Activated T-helper 1 cell treated with Interleukin-2 at 50 U/mL for 16 hours (primary cell): ENCODE measurements around the gene MYO1B.

Experiments used
- DNase-seq: peaks from one replicate; pipeline ENCODE4 v3.0.0-alpha.2; 2020; ENCODE audit warnings: low read depth

Gene MYO1B

DNA sequence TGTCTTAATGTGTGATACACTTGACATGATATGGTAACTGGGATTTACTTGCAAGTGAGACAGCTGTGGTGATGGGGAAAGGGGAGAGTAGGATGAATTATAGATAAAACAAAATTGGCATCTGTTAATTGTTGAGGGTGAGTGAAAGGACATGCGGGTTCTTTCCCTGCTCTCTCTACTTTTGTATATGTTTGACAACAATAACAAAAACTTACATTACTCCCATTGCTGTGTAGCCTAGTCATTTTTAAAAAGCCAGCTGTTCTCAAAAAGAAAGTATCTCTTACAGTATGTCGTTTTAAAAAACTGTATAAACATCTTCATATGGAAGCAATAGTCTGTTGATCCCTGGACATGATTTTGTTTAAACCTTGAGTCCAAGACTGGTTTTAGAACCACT, 117.6 kb downstream of the MYO1B start:
- DNase-seq = no peak

DNA sequence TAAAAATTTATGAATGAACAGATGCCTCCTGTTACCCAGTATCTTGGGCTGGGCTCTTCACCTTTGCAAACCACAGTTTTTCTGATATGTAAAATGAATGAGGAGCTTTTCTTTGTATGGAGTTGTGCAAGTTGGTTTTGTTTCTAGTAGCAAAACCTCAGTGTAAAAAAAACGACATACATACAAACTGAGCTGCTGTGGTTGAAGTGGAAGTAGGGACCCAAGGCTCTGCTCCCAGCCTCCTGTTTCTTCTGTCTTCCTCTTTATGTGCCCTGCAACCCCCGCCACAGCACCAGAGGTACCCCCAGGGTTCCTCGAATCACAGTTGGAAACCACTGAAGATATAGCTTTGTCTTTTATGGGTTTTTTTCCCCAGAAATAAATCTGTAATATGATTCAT, 118.1 kb downstream of the MYO1B start:
- DNase-seq = no peak

- no peak for DNase-seq
Observed at GRCh38 chr2:191365089-191365488, 119.9 kb downstream of the MYO1B start.

DNA sequence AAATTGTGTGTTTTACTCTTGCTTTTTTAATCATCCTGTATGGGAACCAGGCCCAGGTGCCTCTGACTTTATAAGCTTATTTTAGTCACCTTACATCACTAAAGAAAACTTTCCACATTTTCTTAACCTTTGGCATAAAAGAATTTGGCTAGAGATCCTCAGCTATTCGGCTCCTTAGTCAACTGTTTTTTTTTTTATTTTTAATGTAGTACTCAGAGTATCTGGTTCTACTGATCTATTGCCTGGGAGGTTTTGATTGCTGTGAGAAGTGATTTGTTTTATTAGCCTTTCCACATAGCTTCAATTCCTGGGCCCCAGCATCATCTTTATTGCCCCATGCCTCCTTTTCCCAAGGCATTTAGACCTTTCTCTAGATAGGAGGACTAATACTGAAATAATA, 121.0 kb downstream of the MYO1B start:
- DNase-seq = no peak

DNA sequence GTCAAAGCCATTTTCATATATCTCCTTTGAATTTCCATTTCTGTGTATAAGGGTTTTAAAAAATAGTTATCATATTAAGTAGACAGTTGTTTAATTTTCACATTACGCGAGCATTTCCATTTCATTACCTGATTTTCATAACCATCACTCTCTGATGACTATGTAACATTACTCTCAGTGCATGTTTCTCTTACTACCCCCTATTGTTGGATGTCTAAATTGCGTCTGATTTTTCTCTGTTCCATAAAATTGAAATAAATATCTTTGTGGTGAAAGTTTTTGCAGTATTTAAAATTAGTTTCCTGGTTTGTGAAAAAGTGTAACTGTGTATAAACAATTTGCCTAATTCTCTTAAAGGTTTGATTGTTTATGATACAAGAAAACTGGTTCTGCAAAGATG, 123.8 kb downstream of the MYO1B start:
- DNase-seq = no peak

- DNase-seq = no peak
Observed at GRCh38 chr2:191374366-191374765, 129.2 kb downstream of the MYO1B start.

- no peak for DNase-seq
Observed at GRCh38 chr2:191374939-191375338, 129.7 kb downstream of the MYO1B start.

- no peak for DNase-seq
Observed at GRCh38 chr2:191376981-191377629, 131.9 kb downstream of the MYO1B start.

DNA sequence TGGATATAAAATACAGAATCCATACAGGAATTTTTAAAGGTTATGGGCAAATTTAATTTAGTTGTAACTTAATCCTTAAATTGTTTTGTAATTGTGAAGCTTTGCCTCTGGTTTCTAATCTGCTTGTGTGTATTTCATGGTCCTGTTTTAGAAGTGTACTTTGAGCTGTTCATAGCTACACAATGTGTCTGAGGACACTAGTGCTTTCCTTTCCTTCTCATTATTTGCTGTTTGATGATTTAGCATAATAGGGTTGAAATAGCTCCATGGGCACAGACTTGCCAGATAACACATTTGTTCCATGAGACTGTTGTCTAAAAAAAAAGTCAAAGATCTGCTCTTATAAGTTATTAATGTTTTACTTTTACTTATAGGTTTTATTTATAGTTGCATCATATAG, 134.2 kb downstream of the MYO1B start:
- no peak for DNase-seq

DNA sequence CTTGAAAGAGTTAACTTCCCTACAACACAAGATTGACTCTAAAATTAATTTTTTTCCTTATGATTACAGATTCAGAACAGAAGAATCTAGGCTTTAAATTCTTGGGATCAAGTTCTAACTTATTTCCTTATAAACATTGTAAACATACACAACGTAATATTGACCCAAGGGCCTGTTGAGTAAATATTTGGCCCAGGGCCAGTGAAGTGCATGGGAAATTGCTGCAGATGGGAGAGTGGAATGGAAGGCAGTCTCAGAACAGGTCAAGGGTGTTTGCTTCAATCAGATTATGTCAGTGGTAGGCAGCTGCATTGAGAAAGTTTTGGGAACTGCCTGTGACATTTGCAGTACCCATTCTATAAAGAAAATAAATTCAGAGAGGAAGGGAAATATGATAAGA, 137.6 kb downstream of the MYO1B start:
- no peak for DNase-seq

- no peak for DNase-seq
Observed at GRCh38 chr2:191383486-191383885, 138.3 kb downstream of the MYO1B start.

GRCh38 chr2:191384829-191385228, 139.6 kb downstream of the MYO1B start:
- DNase-seq = no peak

DNA sequence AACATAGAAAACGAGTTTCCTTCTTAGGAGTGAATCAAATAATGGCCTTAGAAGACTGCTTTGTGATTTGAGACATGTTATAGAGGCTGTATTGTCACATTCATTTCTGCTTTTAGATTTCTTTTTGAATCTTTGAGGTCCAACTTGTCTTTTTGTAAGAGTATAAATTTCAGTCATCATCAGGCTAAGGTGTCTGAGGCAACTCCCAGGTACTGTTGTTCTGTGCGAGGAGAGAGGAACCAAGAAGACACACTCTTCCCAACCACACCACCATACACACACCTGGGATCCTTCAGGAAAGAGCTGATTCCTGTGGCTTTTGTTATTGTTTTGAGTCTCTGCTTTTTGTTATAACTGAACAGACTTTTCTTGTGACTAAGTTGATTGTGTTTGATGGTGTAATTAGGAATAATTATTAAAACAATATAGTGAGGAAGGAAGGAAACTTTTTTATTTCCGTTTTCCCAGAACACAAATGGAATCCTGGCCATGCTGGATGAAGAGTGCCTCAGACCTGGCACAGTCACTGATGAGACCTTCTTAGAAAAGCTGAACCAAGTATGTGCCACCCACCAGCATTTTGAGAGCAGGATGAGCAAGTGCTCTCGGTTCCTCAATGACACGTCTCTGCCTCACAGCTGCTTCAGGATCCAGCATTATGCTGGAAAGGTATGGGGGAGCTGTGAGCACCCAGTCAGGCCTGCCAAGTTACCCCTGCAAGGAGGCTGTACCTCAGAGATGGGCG, 140.4 kb downstream of the MYO1B start:
- no peak for DNase-seq

- no peak for DNase-seq
Observed at GRCh38 chr2:191386938-191387536, 141.8 kb downstream of the MYO1B start.

DNA sequence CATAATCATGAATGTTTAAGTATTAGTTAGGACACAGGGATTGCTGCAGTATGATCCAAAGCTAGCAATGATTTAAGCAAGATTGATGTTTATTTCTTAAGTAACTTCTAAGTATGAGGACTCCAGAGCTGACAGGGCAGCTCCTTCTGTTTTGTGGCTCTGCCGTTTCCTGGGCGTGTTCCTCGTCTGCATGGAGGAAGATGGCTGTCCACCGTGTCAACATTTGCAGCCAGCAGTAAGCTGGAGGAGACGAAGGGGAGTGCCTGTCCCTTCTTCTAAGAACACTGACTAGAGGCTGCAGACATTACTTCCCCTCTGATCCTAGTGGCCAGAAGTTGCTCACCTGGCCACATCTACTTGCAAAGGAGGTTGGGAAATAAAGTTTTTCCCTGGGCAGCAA, 144.1 kb downstream of the MYO1B start:
- no peak for DNase-seq

DNA sequence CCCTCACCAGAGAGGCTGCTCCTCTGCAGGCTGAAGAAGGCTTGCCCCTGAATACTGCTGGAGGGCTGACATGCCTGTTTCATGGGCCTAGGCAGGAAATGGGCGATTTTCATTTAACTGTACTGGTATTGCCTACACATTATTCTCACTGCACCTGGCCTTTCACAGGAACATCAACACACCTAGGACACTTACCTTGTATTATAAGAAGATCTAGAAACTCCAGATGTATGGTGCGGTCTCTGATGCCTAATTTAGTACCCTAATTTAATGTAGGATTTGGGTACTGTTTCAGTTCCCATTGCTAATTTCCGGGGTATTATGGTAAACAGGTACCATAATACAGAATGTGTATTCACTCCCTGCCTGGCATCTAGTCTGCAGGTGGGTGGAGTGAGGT, 146.0 kb downstream of the MYO1B start:
- DNase-seq = no peak

GRCh38 chr2:191394043-191394442, 148.8 kb downstream of the MYO1B start:
- no peak for DNase-seq

DNA sequence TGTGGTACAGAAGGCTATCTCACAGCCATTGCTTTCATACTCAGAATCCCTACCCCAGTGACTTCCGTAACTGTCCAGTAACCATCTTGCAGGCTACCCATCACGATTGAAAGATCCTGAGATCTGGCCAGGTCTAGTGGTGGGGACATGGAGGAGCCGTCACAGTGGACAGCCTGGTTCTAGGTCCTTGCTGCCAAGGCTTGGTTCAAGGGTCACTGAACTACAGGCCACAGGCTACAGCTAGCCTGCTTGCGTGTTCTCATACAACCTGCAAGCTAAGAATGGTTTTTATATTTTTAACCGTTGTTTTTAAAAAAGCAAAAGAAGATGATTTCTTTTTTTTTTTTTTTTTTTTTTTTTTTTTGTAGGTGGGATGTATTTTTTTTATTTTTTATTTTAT, 151.6 kb downstream of the MYO1B start:
- DNase-seq = no peak

DNA sequence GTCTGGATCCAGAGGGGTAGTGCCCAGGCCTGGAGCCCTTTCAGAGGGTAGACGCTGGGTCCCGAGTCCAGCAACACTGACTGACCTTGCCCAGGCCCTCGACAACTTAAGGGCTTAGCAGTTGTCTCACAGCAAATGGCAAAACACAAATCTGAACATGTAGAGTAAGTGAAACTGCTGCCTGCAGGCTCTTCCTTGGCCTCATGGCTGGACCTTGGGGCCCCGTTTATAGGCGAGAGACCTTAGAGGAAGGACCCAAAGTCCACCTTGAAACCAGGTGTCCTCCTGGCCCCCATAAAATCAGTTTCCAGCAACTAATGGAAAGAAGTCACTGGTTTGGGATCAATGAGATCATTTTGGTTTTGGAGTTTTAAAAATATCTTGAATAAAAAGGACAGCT, 154.4 kb downstream of the MYO1B start:
- DNase-seq = no peak

- DNase-seq = no peak
Observed at GRCh38 chr2:191401287-191401686, 156.1 kb downstream of the MYO1B start.

GRCh38 chr2:191402966-191403565, 157.9 kb downstream of the MYO1B start:
- DNase-seq = no peak

- no peak for DNase-seq
Observed at GRCh38 chr2:191404568-191404991, 159.4 kb downstream of the MYO1B start.

- no peak for DNase-seq
Observed at GRCh38 chr2:191405546-191405945, 160.3 kb downstream of the MYO1B start.
